Ramos (cell line): ENCODE results near the gene UBE2G2.
"Not testable (repeated sequence)": the region's sequence is repeated elsewhere in the genome, so short reads cannot be mapped to it uniquely, and the experiment has no call there.

Experiments used
- in situ Hi-C: fragments of 300-500 bp; cut with MboI; formaldehyde crosslinking; loops from one replicate; pipeline ENCODE4 v1.14.3; 2022; ENCODE audit warnings: low sequenced_read_pairs; ENCODE audit not compliant: unreplicated experiment

The UBE2G2 gene

DNA sequence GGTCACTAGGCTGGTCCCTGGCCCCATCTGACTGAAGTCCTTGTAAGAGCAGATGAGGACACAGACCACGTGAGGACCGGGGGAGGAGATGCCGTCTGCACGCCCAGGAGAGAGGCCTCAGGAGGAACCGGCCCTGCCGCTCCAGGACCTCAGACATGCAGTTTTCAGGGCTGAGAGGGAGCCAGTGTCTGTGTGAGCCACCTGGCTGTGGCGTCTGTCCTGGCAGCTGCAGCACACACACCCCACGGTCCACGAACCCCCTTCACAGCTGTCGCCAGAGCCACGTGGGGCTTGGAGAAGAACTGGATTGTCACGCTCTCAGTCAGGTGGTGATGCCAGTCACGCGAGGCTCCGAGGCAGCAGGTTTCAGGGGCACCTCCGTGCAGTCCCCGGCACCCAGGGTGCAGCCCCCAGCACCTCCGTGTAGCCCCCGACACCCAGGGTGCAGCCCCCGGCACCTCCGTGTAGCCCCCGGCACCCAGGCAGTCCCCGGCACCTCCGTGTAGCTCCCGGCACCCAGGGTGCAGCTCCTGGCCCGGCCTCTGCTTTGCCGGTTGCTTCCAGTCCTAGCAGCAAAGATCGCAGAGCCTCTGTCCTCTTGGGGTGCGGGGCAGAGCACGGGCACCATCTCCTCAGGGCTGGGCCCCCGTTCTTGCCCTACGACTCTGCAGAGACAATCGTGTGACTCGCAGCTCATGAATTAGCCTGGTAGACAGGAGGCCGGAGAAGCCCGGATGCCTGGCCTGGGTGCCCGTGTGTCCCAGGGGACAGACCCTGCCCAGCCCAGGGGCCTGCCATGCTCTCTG lies 35.2 kb upstream of the UBE2G2 start:
- in situ Hi-C loops, result no loop called here

DNA sequence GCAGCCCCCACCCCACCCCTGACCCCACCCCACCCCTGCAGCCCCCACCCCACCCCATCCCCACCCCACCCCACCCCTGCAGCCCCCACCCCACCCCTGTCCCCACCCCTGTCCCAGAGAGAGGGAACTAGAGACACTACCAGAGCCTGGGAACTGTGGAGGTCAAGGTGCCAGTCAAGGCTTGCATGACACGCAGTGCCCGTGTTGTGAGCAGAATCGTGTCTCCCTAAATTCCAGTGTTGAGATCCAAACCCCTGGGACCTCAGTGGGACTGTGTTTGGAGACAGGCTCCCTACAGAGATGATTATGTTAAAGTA lies 34.7 kb upstream of the UBE2G2 start:
- in situ Hi-C loops, result no loop called here

DNA sequence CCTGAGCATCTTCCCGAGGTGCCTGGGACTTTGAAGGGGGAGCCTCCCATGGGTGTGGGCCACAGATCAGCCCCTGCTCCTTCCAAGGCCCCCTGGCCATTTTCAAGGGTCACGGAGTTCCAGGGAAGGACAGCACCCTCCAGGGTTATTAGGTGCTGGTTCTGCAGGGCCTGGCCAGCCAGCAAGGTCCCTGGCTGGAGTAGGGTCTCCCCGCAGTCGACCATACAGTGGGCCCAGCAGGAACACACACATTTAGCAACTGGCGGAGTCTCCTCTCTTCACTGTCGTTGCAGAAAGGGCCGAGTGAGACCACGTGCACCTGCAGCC lies 34.0 kb upstream of the UBE2G2 start:
- in situ Hi-C loops, result no loop called here

- in situ Hi-C loops, result no loop called here
Observed at GRCh38 chr21:44834951-44835646, 33.5 kb upstream of the UBE2G2 start.

GRCh38 chr21:44834231-44834950 lies 32.8 kb upstream of the UBE2G2 start:
- in situ Hi-C loops, result no loop called here

DNA sequence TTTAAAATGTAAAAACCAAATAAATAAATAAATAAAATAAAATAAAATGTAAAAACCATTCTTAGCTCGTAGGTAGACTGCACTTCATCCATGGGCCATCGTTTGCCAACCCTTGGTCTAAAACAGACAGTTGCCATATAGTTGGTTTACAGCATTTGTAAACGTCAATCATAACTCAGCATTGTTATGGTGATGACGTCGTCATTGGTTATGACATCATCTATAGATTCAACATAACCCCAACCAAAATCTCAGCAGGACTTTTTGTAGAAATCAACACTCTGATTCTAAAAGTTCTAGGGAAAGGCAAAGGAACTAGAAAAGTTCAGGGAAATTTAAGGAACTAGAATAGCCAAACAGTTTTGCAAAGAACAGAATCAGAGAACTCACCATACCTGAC lies 32.0 kb upstream of the UBE2G2 start:
- in situ Hi-C loops, result no loop called here

DNA sequence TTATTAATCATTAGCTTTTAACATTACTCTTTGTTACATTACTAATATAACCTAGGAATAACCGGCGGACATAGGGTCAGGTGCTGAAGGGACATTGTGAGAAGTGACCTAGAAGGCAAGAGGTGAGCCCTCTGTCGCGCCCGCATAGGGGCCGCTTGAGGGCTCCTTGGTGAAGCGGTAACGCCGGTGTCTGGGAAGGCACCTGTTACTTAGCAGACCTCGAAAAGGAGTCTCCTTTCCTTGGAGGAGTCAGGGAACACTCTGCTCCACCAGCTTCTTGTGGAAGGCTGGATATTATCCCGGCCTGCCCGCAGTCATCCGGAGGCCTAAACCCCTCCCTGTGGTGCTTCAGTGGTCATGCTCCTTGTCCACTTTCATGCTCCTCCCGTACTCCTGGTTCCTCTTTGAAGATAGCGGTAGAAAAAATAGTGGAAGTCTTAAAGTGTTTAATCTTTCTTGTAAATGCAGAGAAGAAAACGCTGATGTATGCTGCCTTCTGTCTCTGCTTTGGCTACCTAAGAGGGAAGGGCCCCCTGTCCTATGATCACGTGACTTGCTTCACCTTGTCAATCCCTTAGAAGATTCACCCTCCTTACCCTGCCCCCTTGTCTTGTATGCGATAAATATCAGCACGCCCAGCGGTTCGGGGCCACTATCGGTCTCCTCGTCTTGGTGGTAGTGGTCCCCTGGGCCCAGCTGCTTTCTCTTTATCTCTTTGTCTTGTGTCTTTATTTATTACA lies 31.1 kb upstream of the UBE2G2 start:
- in situ Hi-C loops, result not testable (repeated sequence)

- in situ Hi-C loops, result no loop called here
Observed at GRCh38 chr21:44831227-44831860, 29.7 kb upstream of the UBE2G2 start.

DNA sequence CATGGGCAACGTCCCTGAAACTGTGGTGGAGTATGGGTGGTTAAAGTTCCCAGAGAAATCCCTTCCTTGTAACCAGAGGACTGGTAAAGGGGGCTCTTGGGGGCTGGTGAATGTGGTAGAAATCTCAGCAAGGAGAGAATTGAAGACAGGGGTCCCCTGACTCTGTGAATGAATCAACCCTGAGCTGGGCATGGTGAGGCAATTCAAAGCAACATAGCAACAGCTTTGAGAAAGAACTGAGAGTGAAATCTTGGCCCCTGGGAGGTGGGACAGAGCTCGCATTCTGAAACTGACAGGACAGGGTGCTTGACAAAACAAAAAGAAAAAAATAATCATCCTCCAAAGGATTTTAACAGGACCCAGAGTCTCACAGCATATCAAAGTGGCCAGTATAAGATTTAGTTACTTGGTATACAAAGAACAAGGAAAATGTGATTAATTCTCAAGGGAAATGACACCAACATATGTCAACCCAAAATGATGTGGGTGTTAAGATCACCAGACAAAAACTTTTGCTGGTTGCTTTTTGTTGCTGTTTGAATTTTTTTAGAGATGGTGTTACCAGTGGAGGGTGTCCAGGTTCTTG lies 28.0 kb upstream of the UBE2G2 start:
- in situ Hi-C loops, result no loop called here

- in situ Hi-C loops, result no loop called here
Observed at GRCh38 chr21:44828362-44829056, 26.9 kb upstream of the UBE2G2 start.

- in situ Hi-C loops, result no loop called here
Observed at GRCh38 chr21:44823179-44823660, 21.6 kb upstream of the UBE2G2 start.

DNA sequence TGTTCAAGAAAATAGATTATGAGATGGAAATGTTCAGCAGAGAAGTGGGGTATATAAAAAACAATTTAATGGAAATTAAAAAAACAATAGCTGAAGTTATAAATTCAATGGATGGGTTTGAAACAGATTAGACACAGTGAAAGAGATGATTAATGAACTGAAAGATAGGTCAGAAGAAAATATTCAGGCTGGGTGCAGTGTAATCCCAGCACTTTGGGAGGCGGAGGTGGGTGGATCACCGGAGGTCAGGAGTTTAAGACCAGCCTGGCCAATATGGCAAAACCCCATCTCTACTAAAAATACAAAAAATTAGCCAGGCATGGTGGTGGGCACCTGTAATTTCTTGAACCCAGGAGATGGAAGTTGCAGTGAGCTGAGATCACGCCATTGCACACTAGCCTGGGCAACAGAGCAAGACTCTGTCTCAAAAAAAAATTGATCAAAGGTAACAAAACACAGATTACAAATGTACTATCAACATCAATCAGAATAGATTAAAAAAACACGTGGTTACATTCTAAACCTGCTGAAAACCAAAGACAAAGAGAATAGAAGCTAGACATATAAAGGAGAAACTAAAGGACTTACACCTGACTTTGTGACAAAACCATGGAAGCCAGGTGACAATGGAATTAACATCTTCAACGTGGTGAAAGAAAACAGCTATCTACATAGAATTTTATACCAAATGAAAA lies 21.0 kb upstream of the UBE2G2 start:
- in situ Hi-C loops, result no loop called here

DNA sequence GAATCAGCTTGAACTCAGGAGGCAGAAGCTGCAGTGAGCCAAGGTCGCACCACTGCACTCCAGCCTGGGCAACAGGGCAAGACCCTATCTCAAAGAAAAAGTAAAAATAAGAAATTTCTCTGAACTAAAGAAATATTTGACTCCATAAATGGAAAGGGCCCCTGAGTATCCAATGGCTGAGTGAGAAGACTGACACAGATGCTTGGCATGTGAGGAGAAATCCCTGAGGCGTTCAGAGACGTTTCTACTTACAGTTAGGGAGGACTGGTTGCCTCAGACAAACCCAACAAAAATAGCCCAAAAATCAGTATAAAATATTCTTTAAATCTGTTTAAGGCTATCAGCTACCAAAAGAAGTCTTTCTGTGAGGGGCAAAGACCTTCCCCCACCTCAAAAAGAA lies 19.2 kb upstream of the UBE2G2 start:
- in situ Hi-C loops, result no loop called here

GRCh38 chr21:44819283-44820243 lies 17.9 kb upstream of the UBE2G2 start:
- in situ Hi-C loops, result no loop called here

GRCh38 chr21:44818640-44819011 lies 17.0 kb upstream of the UBE2G2 start:
- in situ Hi-C loops, result no loop called here

DNA sequence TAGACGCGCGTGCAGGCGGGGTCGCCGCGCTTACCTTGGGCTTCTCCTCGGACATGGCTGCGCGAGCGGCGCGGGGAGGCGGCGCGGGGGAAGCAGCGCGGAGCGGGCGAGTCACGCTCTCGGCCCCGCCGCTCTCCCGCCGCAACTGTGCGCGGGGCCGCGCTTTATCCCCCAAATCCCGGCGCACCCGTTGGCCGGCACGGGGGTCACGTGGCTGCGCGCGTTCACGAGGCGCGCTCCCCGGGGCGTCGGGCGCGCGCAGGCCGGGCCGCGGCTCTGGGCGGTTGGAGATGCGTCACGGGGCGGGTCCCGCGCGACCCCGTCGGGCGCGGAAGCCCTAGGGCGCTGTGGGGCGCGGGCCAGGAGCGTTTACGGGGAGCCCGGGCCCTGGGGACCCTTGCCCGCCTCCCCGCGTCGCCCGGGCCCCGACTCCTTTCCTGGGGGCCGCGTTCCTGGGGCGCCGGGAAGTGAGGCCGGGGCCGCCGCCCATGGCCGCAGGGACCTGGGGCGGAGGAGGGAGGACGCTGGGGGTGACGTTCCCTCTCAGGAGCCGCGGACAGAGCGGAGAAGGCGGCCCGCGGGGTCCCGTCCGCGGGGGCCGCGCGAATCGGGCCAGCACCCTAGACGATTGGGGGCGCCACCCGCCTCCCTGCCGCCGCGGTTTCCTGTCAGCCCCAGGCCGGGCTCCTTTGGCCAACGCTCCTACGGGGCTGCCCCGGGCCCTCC lies 16.5 kb upstream of the UBE2G2 start, which contains the start of gene SUMO3:
SUMO3 (minus strand) TSS at position 149 of the 726 bp plus-strand sequence; CDS start at position 55, 94 bp downstream.
- in situ Hi-C loops, result no loop called here

- in situ Hi-C loops, result no loop called here
Observed at GRCh38 chr21:44817506-44817880, 15.9 kb upstream of the UBE2G2 start.
